ENCODE results near the gene MFAP2.
"Not testable (repeated sequence)": the region's sequence is repeated elsewhere in the genome, so short reads cannot be mapped to it uniquely, and the experiment has no call there.

DNA sequence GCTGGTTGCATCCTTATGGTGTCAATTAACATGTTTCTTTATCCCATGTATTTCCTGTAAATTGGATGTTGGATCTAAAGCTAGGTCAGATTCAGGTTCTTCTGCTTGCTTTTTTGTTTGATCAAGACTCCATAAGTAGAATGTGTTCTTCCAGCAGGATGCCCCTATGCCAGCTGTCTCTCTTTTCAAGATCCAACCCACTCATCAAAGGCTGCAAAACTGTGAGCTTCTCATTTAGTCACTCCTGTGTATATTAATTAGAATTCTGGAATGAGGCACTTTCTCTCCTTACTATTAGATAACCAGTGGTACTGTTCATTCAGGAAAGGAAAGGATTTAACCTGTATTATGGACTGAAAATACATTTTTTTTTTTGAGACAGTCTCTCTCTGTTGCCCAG lies 46.5 kb downstream of the MFAP2 start:
- TF ChIP-seq, protein P1, sequence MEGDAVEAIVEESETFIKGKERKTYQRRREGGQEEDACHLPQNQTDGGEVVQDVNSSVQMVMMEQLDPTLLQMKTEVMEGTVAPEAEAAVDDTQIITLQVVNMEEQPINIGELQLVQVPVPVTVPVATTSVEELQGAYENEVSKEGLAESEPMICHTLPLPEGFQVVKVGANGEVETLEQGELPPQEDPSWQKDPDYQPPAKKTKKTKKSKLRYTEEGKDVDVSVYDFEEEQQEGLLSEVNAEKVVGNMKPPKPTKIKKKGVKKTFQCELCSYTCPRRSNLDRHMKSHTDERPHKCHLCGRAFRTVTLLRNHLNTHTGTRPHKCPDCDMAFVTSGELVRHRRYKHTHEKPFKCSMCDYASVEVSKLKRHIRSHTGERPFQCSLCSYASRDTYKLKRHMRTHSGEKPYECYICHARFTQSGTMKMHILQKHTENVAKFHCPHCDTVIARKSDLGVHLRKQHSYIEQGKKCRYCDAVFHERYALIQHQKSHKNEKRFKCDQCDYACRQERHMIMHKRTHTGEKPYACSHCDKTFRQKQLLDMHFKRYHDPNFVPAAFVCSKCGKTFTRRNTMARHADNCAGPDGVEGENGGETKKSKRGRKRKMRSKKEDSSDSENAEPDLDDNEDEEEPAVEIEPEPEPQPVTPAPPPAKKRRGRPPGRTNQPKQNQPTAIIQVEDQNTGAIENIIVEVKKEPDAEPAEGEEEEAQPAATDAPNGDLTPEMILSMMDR (IDR thresholded peaks at IDR 0.05) = not testable (repeated sequence)
- TF ChIP-seq POLR2A (IDR thresholded peaks at IDR 0.05) = not testable (repeated sequence)

Data from Peyer's patch (tissue), 4 donors.